ENCODE data around the gene KLHL3.

Gene KLHL3

DNA sequence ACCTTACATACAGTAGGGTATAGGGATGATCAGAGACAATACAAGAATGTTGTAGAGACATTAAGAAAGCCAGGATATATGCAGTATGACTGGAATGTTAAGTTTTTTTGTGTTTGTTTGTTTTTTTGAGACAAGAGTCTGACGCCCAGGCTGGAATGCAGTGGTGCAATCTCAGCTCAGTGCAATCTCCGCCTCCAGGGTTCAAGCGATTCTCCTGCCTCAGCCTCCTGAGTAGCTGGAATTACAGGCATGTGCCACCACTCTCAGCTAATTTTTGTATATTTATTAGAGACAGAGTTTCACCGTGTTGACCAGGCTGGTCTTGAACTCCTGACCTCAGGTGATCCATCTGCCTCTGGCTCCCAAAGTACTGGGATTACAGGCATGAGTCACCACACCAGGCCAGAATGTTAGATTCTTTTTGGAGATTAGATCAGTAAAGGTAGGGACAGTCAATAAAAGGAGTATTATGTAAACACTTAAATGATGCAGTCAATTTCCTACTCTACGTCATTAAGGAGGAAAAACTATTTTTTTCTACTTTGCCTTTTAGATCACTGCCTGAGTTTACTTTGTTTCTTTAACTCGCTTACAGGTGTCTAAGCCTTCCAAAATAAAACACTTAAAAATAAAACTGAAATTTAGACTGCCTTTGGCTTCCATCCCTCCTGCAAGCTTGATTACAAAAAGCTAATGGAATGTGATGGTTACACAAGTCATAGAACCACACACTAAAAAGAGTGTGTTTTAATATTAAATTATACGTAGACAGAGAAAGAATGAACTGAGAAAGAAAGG lies 25.0 kb upstream of the KLHL3 start:
- DNase-seq (ENCODE audit: low spot score) = no peak
- ChIA-PET CTCF (interaction anchor here (0.6 to 1.3 kb wide), 5 partner anchors 18 to 1533 kb away, joined by 3 to 4 read pairs (median 3); no protein-coding TSS in a partner anchor), POLR2A (ENCODE audit: low non-redundant PET) (no interaction called here)
- no peak overlapping the region for H3K27ac ChIP-seq
- no peak for TF ChIP-seq CTCF (conservative IDR thresholded peaks at IDR 0.05; ENCODE audit: low read depth)

DNA sequence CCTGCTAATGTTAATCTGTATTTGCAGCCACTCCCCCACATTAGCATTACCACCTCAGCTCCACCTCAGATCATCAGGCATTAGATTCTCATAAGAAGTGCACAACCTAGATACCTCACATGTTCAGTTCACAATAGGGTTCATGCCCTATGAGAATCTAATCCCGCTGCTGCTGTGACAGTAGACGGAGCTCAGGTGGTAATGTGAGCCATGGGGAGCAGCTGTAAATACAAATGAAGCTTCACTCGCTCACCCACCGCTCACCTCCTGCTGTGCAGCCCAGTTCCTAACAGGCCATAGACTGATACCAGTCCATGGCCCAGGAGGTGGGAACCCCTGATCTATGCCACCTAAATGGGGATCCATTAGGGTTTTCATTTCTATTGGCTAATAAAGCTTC lies 24.4 kb upstream of the KLHL3 start:
- POLR2A ChIA-PET (ENCODE audit: low non-redundant PET) = no interaction called here
- DNase-seq (ENCODE audit: low spot score) = no peak
- no peak overlapping the region for H3K27ac ChIP-seq
- CTCF ChIA-PET = interaction anchor here (0.6 to 1.3 kb wide), 4 partner anchors 18 to 1534 kb away, joined by 3 to 4 read pairs (median 3); no protein-coding TSS in a partner anchor
- no peak for TF ChIP-seq CTCF (conservative IDR thresholded peaks at IDR 0.05; ENCODE audit: low read depth)

- no peak for DNase-seq (ENCODE audit: low spot score)
- CTCF ChIA-PET = no interaction called here
- POLR2A ChIA-PET (ENCODE audit: low non-redundant PET) = no interaction called here
- no peak for TF ChIP-seq CTCF (conservative IDR thresholded peaks at IDR 0.05; ENCODE audit: low read depth)
- no peak overlapping the region for H3K27ac ChIP-seq
Measured at GRCh38 chr5:137758715-137759306, 22.9 kb upstream of the KLHL3 start.

GRCh38 chr5:137758121-137758520 lies 22.2 kb upstream of the KLHL3 start:
- ChIA-PET CTCF (interaction anchor here (1.8 kb wide), 1 partner anchor 21 kb away, joined by 8 read pairs; no protein-coding TSS in a partner anchor), POLR2A (ENCODE audit: low non-redundant PET) (no interaction called here)
- no peak for TF ChIP-seq CTCF (conservative IDR thresholded peaks at IDR 0.05; ENCODE audit: low read depth)
- H3K27ac ChIP-seq = no peak overlapping the region
- no peak for DNase-seq (ENCODE audit: low spot score)

DNA sequence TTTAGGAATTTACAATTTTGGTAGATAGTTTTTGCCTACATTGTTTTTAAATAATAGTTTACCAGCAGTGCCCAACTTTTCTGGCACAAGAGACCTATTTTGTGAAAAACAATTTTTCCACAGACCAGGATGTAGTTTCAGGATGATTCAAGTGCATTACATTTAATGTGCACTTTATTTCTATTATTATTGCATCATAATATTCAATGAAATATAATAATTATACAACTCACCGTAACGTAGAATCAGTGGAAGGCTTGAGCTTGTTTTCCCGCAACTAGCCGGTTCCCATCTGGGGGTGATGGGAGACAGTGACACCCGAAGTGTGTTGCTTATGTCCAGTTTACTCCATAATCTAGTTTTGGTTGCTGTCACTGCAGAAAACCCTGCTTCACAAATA lies 21.7 kb upstream of the KLHL3 start:
- no peak overlapping the region for H3K27ac ChIP-seq
- ChIA-PET CTCF (interaction anchor here (1.8 kb wide), 1 partner anchor 21 kb away, joined by 8 read pairs; no protein-coding TSS in a partner anchor), POLR2A (ENCODE audit: low non-redundant PET) (no interaction called here)
- TF ChIP-seq CTCF (conservative IDR thresholded peaks at IDR 0.05; ENCODE audit: low read depth) = no peak
- no peak for DNase-seq (ENCODE audit: low spot score)

- ChIA-PET CTCF (no interaction called here), POLR2A (ENCODE audit: low non-redundant PET) (interaction anchor here (0.6 to 0.7 kb wide), 3 partner anchors 14 to 1837 kb away, joined by 3 to 13 read pairs (median 6); no protein-coding TSS in a partner anchor)
- no peak for TF ChIP-seq CTCF (conservative IDR thresholded peaks at IDR 0.05; ENCODE audit: low read depth)
- no peak for DNase-seq (ENCODE audit: low spot score)
- H3K27ac ChIP-seq = peak overlapping the region; percentile 97
Measured at GRCh38 chr5:137754961-137755762, 19.3 kb upstream of the KLHL3 start.
